Measurements from ENCODE around the gene LTBP1.

LTBP1 gene

DNA sequence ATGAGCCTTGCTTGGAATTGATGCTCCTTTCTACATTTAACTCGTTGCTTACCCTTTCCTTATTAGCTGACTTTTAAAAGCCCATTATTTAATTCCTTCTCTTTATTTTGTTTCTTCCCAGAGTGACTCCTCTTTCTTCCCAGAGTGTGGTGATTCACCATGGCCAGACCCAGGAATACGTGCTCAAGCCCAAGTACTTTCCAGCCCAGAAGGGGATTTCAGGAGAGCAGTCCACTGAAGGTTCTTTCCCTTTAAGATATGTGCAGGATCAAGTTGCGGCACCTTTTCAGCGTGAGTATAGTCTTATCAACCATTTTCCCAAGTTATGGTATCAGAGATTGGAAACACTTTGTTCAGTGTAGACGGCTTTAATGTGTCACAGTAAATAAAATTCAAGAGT, 163.7 kb downstream of the LTBP1 start:
- no peak for DNase-seq (ENCODE audit: low read depth, low spot score)

DNA sequence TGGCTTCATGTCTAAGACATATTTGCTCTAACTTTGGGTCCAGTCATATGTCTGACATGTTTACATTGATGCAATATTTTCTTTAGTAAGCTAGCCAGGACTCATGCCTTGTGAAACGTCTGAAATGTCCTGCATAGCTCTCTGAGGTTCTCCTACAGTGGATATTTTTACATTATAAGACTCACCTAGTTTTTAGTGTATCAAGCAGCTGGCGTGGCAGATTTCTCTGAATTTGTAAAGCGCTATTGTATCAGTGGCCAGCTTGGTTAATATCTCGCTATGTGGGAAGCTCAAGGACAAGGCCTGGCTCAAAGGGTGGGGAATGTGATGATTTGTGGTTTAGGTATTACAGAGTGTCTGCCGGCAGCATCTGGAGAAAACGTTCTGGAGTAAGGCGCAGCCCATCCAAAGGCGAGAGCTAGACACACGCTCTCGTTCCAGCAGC, 164.3 kb downstream of the LTBP1 start:
- no peak for DNase-seq (ENCODE audit: low read depth, low spot score)

DNA sequence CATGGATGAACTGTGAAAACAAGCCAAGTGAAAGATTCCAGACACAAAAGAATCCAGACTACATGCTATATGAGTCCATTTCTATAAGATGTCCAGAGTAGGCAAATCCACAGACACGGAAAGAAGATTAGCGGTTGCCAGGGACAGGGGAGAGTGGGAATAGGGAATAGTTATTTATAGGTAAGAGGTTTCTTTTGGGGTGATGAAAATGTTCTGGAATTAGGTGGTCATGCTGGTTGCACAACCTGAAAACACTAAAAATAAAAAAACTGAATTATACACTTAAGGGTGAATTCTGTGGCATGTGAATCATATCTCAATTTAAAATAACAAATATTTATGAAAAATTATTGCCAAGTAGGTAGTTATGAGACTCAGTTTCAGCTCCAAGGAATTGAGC, 168.4 kb downstream of the LTBP1 start:
- DNase-seq (ENCODE audit: low read depth, low spot score) = no peak

DNA sequence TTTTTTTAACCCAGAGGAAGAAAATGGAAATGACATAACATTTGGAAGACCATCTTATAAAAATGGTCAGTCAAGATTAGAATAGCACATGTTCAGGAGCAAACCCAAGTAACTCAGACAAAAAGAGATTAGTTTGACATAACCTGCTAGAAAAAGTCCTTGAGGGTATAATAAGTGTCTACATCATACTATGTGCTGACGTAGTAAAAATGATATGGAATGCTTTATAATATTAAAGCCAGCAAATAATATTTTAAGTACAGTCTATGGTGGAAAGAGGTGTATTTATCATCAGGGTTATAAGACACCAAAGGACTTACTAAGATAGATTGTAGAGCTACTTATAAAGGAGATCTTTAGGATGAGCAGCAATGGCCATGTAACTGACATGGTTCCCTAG, 169.0 kb downstream of the LTBP1 start:
- DNase-seq (ENCODE audit: low read depth, low spot score) = no peak

DNA sequence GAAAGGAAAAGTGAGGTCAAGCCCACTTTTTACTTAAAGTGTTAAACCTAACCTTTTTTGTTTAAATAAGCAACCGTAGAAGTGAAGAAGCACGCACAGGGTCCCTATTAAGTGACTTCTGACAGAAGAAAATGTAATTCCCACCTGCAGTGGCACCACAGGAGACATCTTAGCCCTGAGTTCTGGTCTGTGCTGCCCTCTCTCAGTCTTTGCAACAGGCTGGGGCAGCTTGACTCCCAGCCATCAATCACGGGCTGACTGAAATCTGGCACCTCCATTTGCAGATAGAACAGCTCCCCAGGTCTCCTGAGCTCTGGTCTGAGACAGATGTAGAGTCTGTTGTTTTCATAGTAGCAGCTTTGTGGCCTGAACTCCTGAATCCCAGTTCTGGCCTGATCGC, 170.0 kb downstream of the LTBP1 start:
- no peak for DNase-seq (ENCODE audit: low read depth, low spot score)

DNA sequence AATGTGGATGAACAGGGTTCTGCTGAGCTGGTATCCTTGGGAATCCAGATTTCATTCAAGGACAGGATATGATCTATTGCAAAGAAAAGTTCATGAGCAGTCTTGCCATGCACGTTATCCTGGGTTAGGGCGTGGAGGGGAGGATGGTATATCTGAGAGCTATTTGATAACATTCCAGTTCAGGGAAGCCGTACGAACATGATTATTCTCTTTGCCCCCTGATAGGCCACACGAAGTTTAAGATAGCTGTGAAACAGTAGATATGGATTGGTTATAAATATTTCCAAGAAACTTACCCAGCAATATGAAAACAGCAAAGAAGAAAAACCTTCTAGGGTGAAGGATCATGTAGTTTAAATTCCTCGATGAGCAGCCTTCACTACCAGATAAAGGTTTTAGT, 171.9 kb downstream of the LTBP1 start:
- DNase-seq (ENCODE audit: low read depth, low spot score) = no peak

DNA sequence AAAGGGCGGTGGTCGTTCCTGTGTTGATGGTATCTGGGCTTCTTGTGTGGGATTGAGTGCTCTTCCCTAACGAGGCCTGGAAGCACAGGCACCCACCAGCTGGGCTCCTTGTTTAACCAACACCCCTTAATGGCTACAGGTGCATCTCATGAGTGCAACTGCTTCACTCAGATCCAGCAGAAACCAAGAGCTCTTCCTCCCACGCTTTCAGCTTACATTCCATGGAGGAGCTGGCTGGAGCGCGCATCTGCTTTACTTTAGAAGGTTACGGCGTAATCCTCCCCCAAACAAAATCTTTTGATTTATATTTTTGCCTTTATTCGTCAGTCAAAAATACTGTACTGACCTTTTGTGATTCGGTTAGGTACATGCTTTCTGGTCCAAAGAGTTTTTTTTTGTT, 174.7 kb downstream of the LTBP1 start:
- DNase-seq (ENCODE audit: low read depth, low spot score) = no peak

DNA sequence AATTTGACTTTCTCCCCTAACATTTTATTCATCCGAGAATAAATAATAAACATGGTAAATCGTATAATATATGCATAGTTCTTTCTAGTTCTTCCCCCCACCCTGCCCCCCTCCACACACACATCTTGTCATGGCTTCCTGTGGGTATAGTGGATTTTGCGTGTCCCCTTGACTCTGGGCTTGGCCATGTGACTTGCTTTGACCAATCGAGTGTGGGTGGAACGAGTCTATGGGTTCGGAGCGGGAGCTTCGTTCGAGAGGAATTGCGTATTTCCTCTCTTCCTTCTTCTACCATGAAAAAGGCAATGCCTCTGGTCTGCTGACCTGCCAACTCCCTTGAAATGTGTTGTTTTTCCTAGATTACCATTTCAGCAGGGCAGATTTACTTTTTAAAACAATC, 175.2 kb downstream of the LTBP1 start:
- DNase-seq (ENCODE audit: low read depth, low spot score) = no peak

DNA sequence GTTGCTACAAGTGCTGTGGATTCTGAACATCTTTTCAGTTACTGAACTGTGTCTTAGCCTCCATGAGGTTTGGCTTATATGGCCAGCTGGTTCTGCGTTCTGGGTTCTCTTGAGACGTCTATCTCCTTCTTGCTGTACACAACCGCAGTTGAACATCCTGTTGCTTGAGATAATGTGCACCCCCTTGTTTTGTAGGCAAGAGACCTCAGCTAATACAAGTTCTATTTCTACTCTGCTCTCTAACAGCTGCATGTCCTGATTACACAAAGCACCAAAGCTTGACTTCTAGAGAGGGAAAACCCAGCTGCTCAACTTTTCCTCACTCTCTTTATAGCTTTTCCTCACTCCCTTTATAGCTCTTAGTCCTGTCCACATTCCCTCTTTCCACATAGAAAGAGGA, 176.0 kb downstream of the LTBP1 start:
- DNase-seq (ENCODE audit: low read depth, low spot score) = no peak

DNA sequence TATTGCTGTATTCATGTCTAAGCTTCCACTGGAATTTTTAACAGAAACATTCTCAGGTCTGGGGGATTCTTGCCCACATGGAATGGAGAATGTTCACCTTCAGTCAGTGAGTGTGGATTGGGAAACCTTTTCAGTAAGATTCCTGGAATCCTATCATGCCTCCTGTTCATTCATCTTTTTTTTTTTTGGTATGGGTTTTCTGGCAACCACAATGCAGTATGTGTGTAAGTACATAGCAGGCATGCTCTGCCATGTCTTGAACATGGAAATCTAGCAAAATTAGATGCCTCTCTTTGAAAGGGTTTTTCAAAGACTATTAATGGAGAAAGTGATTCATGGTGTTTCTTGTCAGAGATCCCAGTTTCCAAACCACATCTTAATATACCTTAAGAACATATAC, 176.5 kb downstream of the LTBP1 start:
- DNase-seq (ENCODE audit: low read depth, low spot score) = no peak

DNA sequence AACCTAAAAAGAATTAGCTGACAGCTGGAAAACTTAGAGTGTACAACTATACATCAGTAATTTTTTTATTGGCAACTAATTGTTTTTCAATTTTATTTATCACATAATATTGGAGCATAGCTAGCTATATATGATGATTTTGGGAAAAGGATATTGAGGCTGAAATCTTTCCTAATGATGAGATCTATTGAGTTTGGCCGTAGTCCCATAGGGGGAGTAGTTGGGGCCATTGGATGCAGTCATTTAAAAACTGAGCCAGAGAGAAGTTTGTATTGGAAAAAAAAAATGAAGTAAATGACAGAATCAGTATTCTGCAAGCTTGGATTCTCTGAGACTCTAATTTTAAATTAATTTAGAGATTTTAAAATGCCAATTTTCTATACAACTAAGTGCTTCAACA, 179.8 kb downstream of the LTBP1 start:
- DNase-seq (ENCODE audit: low read depth, low spot score) = no peak

DNA sequence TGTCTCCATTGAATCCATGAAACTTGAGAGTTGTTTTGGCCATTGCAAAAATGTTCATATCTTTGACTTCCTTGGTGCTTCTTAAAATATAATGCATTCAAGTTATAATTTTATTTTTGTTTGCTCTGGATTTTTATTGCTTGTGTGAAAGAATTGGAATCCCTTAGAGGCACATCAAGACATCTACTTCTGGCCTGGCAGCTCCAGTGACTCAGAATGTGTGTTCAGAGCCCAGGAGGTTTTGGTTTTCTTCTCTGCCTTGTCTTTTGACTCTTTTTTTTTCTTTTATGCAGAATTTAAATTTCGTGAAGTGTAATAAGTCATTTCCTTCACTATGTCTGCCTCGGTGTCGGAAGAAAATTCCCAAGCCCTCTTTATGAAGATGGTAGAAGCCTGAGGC, 180.2 kb downstream of the LTBP1 start:
- DNase-seq (ENCODE audit: low read depth, low spot score) = no peak

DNA sequence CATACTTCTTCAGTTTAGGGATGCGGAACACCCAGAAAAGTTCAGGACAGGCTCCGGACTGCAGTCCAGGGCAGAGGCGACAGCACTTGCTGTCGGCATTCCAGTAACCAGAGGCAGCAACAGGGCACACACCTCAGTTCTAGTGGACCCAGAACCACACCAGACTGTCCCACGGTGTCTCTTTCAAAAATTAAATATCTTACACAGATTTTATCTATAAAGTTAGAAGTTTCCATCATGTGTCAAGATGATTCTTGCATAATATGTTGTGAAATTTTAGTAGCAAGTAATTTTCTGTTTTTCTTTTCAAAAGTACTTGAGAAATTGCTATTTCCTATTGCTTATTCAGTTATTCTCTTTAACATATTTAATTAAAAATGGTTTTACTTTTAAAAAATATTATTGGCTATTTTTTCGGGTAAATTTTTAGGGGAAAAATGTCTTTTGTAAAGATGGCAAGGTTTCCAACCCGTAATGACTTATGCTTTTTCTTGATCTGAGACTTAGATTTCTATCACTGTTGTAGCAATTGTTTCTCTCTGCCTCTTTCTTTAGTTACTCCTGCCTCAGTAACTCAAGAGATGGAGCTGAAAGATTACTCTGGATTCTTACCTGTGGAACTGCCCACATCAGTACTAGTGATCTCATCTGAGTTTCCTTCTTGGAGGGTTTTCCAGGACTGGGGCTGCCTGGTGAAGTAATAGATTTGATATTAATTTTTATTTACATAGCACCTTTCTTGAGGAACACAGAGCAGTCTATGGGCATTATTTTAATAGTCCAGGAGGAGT, 182.7 kb downstream of the LTBP1 start:
- DNase-seq (ENCODE audit: low read depth, low spot score) = no peak

DNA sequence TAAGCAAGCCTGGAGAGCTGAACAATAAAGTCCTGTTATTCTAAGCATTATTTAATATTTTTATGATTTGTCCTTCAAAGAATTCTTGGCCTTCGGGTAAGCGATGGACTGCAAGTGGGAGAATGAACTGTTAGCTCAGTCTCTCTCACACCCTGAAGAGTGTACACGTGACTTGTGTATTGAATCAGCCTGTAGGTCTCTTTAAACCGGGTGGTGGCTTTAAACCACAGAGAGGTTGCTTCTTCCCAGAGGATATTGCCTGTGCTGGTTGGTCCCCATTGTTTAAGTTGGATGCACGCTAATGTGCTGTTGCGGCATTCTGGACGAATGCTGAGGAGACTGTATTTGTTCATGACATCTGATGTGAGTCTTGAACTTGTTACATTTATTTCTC, 183.3 kb downstream of the LTBP1 start:
- no peak for DNase-seq (ENCODE audit: low read depth, low spot score)

DNA sequence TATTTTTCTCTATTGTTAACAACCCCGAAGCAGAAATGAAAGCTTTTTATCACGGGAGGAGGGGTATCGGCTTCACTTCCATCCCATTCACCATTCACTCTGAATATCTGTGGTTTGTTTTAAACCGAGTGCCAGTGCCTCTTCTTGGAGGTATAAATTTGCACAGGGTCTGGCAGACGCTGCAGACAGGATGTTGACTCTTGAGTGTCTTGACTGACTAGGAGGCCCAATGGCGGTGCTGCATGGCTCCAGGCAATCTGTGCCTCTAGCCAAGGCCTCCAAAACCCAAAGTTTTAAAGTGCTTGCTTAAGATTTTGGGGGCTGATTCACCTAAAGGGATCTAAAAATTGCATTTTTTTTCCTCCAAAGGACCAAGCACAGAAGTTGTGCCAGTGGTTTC, 183.8 kb downstream of the LTBP1 start:
- no peak for DNase-seq (ENCODE audit: low read depth, low spot score)

DNA sequence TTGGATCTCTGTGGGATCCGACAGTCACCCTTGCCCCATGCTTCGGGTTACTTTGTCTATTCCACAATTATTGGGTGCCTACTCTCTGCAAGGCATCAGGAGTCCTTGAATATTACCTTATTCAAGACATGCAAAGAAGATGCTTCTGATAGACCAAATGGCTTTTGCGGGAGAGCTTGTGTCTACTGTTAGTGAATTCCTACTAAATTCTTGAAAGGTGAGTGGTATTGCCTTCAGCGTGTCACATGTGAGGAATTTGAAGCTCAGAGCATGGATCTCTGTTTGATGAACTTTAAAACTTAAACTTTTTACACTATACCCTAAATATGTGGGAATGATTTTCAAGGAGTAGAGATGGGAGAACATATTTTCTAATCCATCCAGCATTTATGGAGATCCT, 184.4 kb downstream of the LTBP1 start:
- DNase-seq (ENCODE audit: low read depth, low spot score) = no peak

DNA sequence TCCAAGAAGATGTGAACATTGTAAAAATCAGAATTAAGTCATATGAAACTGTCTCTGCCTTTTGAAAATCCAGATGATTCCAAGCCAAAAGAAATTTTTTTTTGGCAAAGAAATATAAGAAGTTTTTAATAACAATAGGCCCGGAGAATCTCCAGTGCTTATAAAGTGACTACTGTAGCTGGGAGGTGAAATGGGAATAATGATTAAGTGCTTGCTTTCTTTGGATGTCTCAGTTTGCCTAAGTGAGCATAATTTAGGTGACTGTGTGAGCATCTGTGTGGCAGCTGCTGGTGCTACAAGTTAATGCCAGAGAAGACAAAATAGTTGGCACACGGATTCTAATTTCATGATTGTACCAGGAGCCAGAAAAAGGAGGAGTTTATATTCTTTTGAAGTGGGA, 185.0 kb downstream of the LTBP1 start:
- DNase-seq (ENCODE audit: low read depth, low spot score) = no peak

DNA sequence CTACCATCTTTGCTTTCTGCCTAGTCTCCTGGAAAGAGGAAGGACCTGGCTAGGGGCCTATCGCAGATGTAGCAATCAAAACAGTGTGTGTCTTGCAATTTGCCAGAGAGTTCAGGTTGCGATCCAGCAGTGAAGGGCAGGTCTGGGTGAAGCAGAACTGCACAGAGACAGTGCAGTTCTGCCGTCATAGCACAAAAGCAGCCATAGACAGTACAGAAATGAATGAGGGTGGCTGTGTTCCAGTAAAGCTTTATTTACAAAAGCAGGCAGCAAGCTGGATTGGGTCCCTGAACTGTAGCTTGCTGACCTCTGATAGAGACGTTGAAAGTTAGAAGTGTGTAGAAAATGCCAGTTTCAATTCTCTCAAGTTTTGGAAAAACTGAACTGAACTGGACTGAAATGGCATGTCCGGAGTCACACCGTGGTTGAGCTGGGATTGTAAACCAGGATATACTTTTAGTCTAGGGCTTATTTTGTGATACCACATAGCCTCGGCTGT, 186.8 kb downstream of the LTBP1 start:
- DNase-seq (ENCODE audit: low read depth, low spot score) = no peak

DNA sequence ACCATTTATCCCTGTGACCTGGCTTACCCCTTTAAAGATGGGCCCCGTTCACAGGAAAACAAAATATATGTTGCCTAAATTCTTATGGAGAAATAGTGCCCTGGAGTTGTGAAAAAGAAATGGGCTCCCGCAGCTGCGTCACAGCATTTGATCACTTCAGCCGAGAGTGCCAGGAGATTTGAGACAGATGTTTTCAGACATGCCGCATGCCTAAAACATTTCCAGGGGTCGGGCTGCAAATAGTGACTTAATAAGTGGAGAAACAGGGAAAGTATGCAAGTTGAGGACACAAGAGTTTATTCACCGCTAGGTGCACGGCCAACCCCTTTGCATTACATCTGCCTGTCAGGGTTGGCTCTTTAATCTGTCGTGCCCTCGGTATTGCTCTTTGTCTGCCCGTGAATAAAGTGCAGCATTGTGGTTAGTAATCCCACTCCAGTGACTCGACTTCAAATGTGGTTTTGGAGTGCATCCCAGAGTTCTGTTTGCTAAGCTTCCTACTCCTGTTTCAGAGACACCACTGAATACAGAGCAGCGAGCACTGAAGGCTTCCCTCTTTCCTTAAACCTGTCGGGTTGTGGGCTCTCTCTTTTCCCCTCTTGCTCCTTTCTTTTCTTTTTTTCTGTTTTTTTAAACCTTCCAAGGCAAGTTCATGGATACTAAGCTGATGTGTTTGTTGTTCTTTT, 187.5 kb downstream of the LTBP1 start:
- DNase-seq (ENCODE audit: low read depth, low spot score) = peak; percentile 90

DNA sequence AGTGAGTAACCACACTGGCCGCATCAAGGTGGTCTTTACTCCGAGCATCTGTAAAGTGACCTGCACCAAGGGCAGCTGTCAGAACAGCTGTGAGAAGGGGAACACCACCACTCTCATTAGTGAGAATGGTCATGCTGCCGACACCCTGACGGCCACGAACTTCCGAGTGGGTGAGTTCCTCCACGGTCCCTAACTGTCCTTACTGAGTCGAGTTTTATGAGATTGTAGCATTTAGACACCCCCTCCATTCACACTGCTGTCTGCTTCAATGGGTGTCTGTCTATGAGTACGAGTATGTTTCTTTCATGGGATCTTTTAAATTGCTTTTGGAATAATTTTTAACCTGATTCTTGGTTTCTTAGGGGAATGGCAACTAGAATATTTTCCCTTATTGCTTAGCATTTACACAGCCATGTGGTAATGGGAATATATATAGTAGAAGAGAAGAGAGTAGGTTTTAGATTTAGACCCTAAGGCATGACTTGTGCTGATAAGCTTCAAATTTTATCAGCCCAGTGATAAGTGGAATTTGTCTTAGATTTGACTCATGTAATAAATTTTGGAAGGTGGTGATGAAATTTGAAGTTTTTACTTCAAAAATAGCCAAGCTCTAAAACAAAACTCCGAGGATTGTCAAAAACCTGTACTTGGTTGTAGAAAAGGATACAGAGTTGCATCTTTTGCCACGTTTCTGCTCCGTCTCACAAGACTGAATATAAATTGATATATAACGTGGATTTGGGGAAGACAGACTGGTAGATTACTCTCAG, 188.2 kb downstream of the LTBP1 start:
- no peak for DNase-seq (ENCODE audit: low read depth, low spot score)

DNA sequence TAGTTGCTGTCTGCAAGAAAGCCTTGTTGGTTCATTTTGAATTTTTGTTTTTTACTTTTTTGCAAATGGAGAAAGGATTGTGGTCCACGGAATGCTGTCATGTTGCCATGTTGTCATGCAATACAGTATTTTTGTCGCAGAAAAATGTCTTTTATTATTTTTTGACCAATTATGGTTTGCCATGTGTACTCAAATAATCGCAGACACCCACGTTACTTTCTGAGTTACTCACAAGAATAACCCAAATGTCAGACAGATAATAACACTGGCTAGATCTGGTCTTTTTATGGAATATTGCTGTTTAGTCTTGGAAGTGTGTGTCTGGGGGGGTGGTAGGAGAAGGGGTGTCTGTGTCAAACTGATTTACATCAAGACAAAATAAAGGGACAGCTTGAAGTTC, 188.9 kb downstream of the LTBP1 start:
- no peak for DNase-seq (ENCODE audit: low read depth, low spot score)

DNA sequence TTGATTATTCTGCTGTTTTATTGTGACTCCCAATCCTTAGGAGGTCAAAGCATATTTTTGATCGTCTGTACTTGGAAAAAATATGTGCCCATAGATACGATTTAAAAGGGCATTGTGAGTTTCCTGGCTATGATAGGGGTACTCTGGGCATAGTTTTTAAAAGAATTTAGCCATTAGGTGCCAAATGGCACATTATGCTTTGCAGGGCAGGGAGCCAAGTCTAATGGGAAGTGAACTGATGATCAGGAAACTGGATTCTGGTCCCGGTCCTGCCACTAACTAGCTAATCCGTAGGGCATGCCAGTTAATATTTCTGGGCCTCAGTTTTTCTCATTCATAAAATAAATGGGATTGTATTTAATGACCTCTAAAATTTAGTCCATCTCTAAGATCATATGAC, 189.3 kb downstream of the LTBP1 start:
- DNase-seq (ENCODE audit: low read depth, low spot score) = no peak

DNA sequence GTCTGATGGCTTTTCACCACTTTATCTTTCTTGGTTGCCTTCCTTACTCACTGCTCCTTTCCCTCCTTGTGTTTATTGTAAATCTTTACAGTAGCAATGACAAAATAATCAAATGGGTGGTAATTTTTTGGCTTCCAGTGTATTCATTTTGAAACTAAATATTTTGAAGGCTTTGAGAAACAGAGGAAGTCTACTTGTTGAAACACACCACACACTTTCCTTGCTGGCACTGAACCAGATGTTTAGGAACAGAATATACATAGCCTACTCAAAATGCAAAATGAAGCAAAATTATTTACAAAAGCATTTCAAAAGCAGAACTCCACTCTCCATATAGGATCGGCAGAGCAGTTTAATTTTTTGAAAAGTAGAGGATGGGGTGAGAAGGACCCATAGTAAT, 189.8 kb downstream of the LTBP1 start:
- DNase-seq (ENCODE audit: low read depth, low spot score) = no peak
